ENCODE measurements around the gene ERBB2. TPM values are rescaled to one million over a fixed set of nuclear protein-coding genes. Genes with fewer than 3 reads are reported as not detected.
A peak's percentile ranks its signal among the peaks of the same experiment; 100 is the strongest.

The ERBB2 gene
- total RNA-seq, 1 donor, result 44.2 TPM

- H3K4me3 ChIP-seq (ENCODE audit: insufficient read depth, low read length), result peak within 1 kb of the TSS; percentile 96
- H4K20me1 ChIP-seq (ENCODE audit: insufficient read depth, low read length), result no peaks in the 10 kb centered on the region
- no peaks in the 10 kb centered on the region for H3K36me3 ChIP-seq (ENCODE audit: insufficient read depth, low read length)
- H3K79me2 ChIP-seq (ENCODE audit: insufficient read depth, low read length), result no peaks in the 10 kb centered on the region
- H3K4me2 ChIP-seq (ENCODE audit: insufficient read depth, low read length), result peak within 1 kb of the TSS; percentile 99
- H3K27ac ChIP-seq (ENCODE audit: low read depth, low read length), result peak within 1 kb of the TSS; percentile 73
- no peak for TF ChIP-seq CTCF (IDR thresholded peaks at IDR 0.05; ENCODE audit: extremely low read depth, low read depth, low read length)
- DNase-seq (ENCODE audit: insufficient read length, low spot score, missing footprints), result peak; percentile 98
- no peaks in the 10 kb centered on the region for H3K9me3 ChIP-seq (ENCODE audit: low read depth, low read length)
- peak within 1 kb of the TSS; percentile 99 for H2AFZ ChIP-seq (ENCODE audit: low read length)
- peaks cover 15% of the 10 kb centered on the region for H3K4me1 ChIP-seq (ENCODE audit: insufficient read depth, low read length)
- no peaks in the 10 kb centered on the region for H3K27me3 ChIP-seq (ENCODE audit: insufficient read depth, low read length)
These were observed 12.1 kb upstream of the ERBB2 start, which contains the start of gene PGAP3 for GRCh38 chr17:39687546-39688474. TSS of gene PGAP3 (minus strand) at chr17:39688057. CDS start at chr17:39688014, 43 bp downstream.

- Histone ChIP-seq H4K20me1 (ENCODE audit: insufficient read depth, low read length) (no peaks in the 10 kb centered on the region), H2AFZ (ENCODE audit: low read length) (peak overlapping the region; percentile 99), H3K27ac (ENCODE audit: low read depth, low read length) (peak overlapping the region; percentile 73), H3K36me3 (ENCODE audit: insufficient read depth, low read length) (no peaks in the 10 kb centered on the region), H3K9me3 (ENCODE audit: low read depth, low read length) (no peaks in the 10 kb centered on the region), H3K4me2 (ENCODE audit: insufficient read depth, low read length) (peak overlapping the region; percentile 99), H3K27me3 (ENCODE audit: insufficient read depth, low read length) (no peaks in the 10 kb centered on the region), H3K4me3 (ENCODE audit: insufficient read depth, low read length) (peak overlapping the region; percentile 96), H3K4me1 (ENCODE audit: insufficient read depth, low read length) (peaks cover 15% of the 10 kb centered on the region), H3K79me2 (ENCODE audit: insufficient read depth, low read length) (no peaks in the 10 kb centered on the region)
- DNase-seq (ENCODE audit: insufficient read length, low spot score, missing footprints), result peak; percentile 80
- no peak for TF ChIP-seq CTCF (IDR thresholded peaks at IDR 0.05; ENCODE audit: extremely low read depth, low read depth, low read length)
These were observed 11.4 kb upstream of the ERBB2 start for GRCh38 chr17:39688475-39688835.

GRCh38 chr17:39688945-39689344, 10.9 kb upstream of the ERBB2 start:
- DNase-seq (ENCODE audit: insufficient read length, low spot score, missing footprints), result peak; percentile 31
- Histone ChIP-seq H4K20me1 (ENCODE audit: insufficient read depth, low read length) (no peaks in the 10 kb centered on the region), H3K9me3 (ENCODE audit: low read depth, low read length) (no peaks in the 10 kb centered on the region), H3K4me3 (ENCODE audit: insufficient read depth, low read length) (peak overlapping the region; percentile 96), H3K27me3 (ENCODE audit: insufficient read depth, low read length) (no peaks in the 10 kb centered on the region), H2AFZ (ENCODE audit: low read length) (peak overlapping the region; percentile 99), H3K4me1 (ENCODE audit: insufficient read depth, low read length) (peaks cover 15% of the 10 kb centered on the region), H3K79me2 (ENCODE audit: insufficient read depth, low read length) (no peaks in the 10 kb centered on the region), H3K4me2 (ENCODE audit: insufficient read depth, low read length) (peak overlapping the region; percentile 99), H3K27ac (ENCODE audit: low read depth, low read length) (no peak overlapping the region), H3K36me3 (ENCODE audit: insufficient read depth, low read length) (no peaks in the 10 kb centered on the region)
- TF ChIP-seq CTCF (IDR thresholded peaks at IDR 0.05; ENCODE audit: extremely low read depth, low read depth, low read length), result no peak

- H3K4me1 ChIP-seq (ENCODE audit: insufficient read depth, low read length), result no peaks in the 10 kb centered on the region
- no peak overlapping the region for H3K27ac ChIP-seq (ENCODE audit: low read depth, low read length)
- no peaks in the 10 kb centered on the region for H4K20me1 ChIP-seq (ENCODE audit: insufficient read depth, low read length)
- H3K36me3 ChIP-seq (ENCODE audit: insufficient read depth, low read length), result no peaks in the 10 kb centered on the region
- no peak overlapping the region for H3K4me2 ChIP-seq (ENCODE audit: insufficient read depth, low read length)
- no peak overlapping the region for H2AFZ ChIP-seq (ENCODE audit: low read length)
- peaks cover 3% of the 10 kb centered on the region for H3K79me2 ChIP-seq (ENCODE audit: insufficient read depth, low read length)
- no peaks in the 10 kb centered on the region for H3K9me3 ChIP-seq (ENCODE audit: low read depth, low read length)
- DNase-seq (ENCODE audit: insufficient read length, low spot score, missing footprints), result peak; percentile 52
- H3K4me3 ChIP-seq (ENCODE audit: insufficient read depth, low read length), result no peak overlapping the region
- no peak for TF ChIP-seq CTCF (IDR thresholded peaks at IDR 0.05; ENCODE audit: extremely low read depth, low read depth, low read length)
- H3K27me3 ChIP-seq (ENCODE audit: insufficient read depth, low read length), result no peaks in the 10 kb centered on the region
These were observed 5.3 kb upstream of the ERBB2 start for GRCh38 chr17:39694593-39694992.

Measured in osteoblast (primary cell).